Keratinocyte (primary cell): ENCODE results near the gene CLEC2D. TPM values are rescaled to one million over a fixed set of nuclear protein-coding genes. Genes with fewer than 3 reads are reported as not detected.
A peak's percentile ranks its signal among the peaks of the same experiment; 100 is the strongest.

Source experiments
- DNase-seq: peaks from one replicate; pipeline ENCODE4 v3.0.0-alpha.2; 2011; ENCODE audit warnings: low read depth, missing footprints, low spot score
- FAIRE-seq: peaks from 2 replicates; lab custom pipeline; 2011; peaks lifted over from hg19 to GRCh38; lab: Jason Lieb, UNC
- H2AFZ ChIP-seq: 2 replicates; pipeline ENCODE4 v1.6.0; 2012; ENCODE audit warnings: low read length, control low read depth, inconsistent platforms; ENCODE audit not compliant: control insufficient read depth
- H3K27ac ChIP-seq: 2 replicates; pipeline ENCODE4 v1.5.1; 2011; ENCODE audit warnings: low read length; ENCODE audit not compliant: control insufficient read depth, insufficient read depth
- H3K27me3 ChIP-seq: 3 replicates; pipeline ENCODE4 v1.6.0; 2011; ENCODE audit warnings: low read length; ENCODE audit not compliant: control insufficient read depth, insufficient read depth; ENCODE audit errors: extremely low read depth
- H3K36me3 ChIP-seq, 2 experiments: 2 replicates in 1 of 2; 3 replicates in 1 of 2; pipeline ENCODE4 v1.5.1; 2011; ENCODE audit warnings: low read length in 2 of 2, mild to moderate bottlenecking in 1 of 2; ENCODE audit not compliant: control insufficient read depth in 2 of 2, insufficient read depth in 2 of 2; ENCODE audit errors: extremely low read depth in 1 of 2
- H3K4me1 ChIP-seq: 3 replicates; pipeline ENCODE4 v1.5.1; 2011; ENCODE audit warnings: low read length; ENCODE audit not compliant: control insufficient read depth, insufficient read depth; ENCODE audit errors: extremely low read depth
- H3K4me2 ChIP-seq: 3 replicates; pipeline ENCODE4 v1.6.0; 2011; ENCODE audit warnings: low read depth, low read length; ENCODE audit not compliant: control insufficient read depth, insufficient read depth; ENCODE audit errors: extremely low read depth
- H3K4me3 ChIP-seq, 3 experiments: fragments of 200-600 bp in 1 of 3; sonication (generic) in 1 of 3; 2 replicates in 2 of 3; 3 replicates in 1 of 3; pipeline ENCODE4 v1.5.1; 2011 to 2016; ENCODE audit warnings: low read length in 3 of 3, mild to moderate bottlenecking in 3 of 3, control low read depth in 2 of 3, inconsistent platforms in 1 of 3, low read depth in 1 of 3, mixed read lengths in 1 of 3, mixed run types in 1 of 3, moderate library complexity in 1 of 3; ENCODE audit not compliant: control insufficient read depth in 2 of 3, insufficient read depth in 2 of 3; ENCODE audit errors: extremely low read depth in 1 of 3
- H3K79me2 ChIP-seq: 2 replicates; pipeline ENCODE4 v1.6.0; 2012; ENCODE audit warnings: low read length; ENCODE audit not compliant: control insufficient read depth, insufficient read depth
- H3K9ac ChIP-seq: 3 replicates; pipeline ENCODE4 v1.6.0; 2011; ENCODE audit warnings: low read length; ENCODE audit not compliant: control insufficient read depth, insufficient read depth; ENCODE audit errors: extremely low read depth
- H3K9me1 ChIP-seq: 3 replicates; pipeline ENCODE4 v1.6.0; 2011; ENCODE audit warnings: low read length; ENCODE audit not compliant: control insufficient read depth, insufficient read depth; ENCODE audit errors: extremely low read depth
- H3K9me3 ChIP-seq: 2 replicates; pipeline ENCODE4 v1.5.1; 2012; ENCODE audit warnings: low read depth, low read length; ENCODE audit not compliant: control insufficient read depth
- H4K20me1 ChIP-seq: 3 replicates; pipeline ENCODE4 v1.6.0; 2011; ENCODE audit warnings: low read length; ENCODE audit not compliant: control insufficient read depth, insufficient read depth; ENCODE audit errors: extremely low read depth
- CTCF ChIP-seq, 3 experiments: IDR thresholded peaks in 1 of 3; conservative IDR thresholded peaks in 1 of 3; optimal IDR thresholded peaks in 1 of 3; 2 replicates in 2 of 3; 3 replicates in 1 of 3; pipeline versions ENCODE3 to v1.5.1; 2011; ENCODE audit warnings: low read length in 3 of 3, mild to moderate bottlenecking in 3 of 3, moderate library complexity in 2 of 3, control low read depth in 1 of 3, inconsistent platforms in 1 of 3; ENCODE audit not compliant: insufficient read depth in 2 of 3; ENCODE audit errors: extremely low read depth in 1 of 3
- EZH2 ChIP-seq: IDR thresholded peaks from one replicate; pipeline ENCODE4 v1.6.1; 2012; ENCODE audit warnings: inconsistent platforms, mild to moderate bottlenecking, low read length, moderate library complexity
- dilution Hi-C: fragments of 300-500 bp; cut with MboI; formaldehyde crosslinking; loops from one replicate; pipeline ENCODE4 v1.7.0; 2020; ENCODE audit warnings: low sequenced_read_pairs; ENCODE audit not compliant: extremely low pct_ligation_motif_present
- polyA plus RNA-seq, 5 experiments: library from polyadenylated mRNA; depleted of rRNA in 3 of 5; stranded (reverse) in 3 of 5; stranded (forward) in 1 of 5; unstranded in 1 of 5; fragments of >200 nt; gene quantifications; 1 replicate in 1 of 5; 2 replicates in 3 of 5; 3 replicates in 1 of 5; pipeline versions ENCODE4 v1.2.1 to v1.2.3, GENCODE V29; 2011 to 2012; ENCODE audit warnings: missing spikeins in 2 of 5, low read depth in 1 of 5, low replicate concordance in 1 of 5

The CLEC2D gene
- polyA plus RNA-seq, 1 donor (not counting 4 experiments of a cell fraction or from before 2014, with no cell fraction given): 2.3 TPM

- H3K4me3 ChIP-seq: no peak overlapping the region
- H3K9ac ChIP-seq: no peak overlapping the region
- no peaks in the 10 kb centered on the region for H3K36me3 ChIP-seq
- no peaks in the 10 kb centered on the region for H3K9me3 ChIP-seq
- H3K27me3 ChIP-seq: no peaks in the 10 kb centered on the region
- H3K79me2 ChIP-seq: no peaks in the 10 kb centered on the region
- H3K4me1 ChIP-seq: no peaks in the 10 kb centered on the region
- no peak for FAIRE-seq
- no peak for DNase-seq
- H3K9me1 ChIP-seq: no peaks in the 10 kb centered on the region
- TF ChIP-seq EZH2 (no peak), CTCF (optimal IDR thresholded peaks at IDR 0.05 in 1 of 3, IDR thresholded peaks at IDR 0.05 in 1 of 3, conservative IDR thresholded peaks at IDR 0.05 in 1 of 3; ENCODE audit: extremely low read depth in 1 of 3, insufficient read depth in 2 of 3, low read length in 3 of 3) (no peak)
- no peaks in the 10 kb centered on the region for H4K20me1 ChIP-seq
- dilution Hi-C loops: no loop called here
- H2AFZ ChIP-seq: no peak overlapping the region
- H3K27ac ChIP-seq: no peak overlapping the region
- H3K4me2 ChIP-seq: no peak overlapping the region
These were observed 29.9 kb downstream of the CLEC2D start for GRCh38 chr12:9699269-9699897.

- H3K9me1 ChIP-seq: no peaks in the 10 kb centered on the region
- FAIRE-seq (peak; percentile 46), DNase-seq (no peak)
- no peak overlapping the region for H3K9ac ChIP-seq
- no peak overlapping the region for H3K4me3 ChIP-seq
- no peaks in the 10 kb centered on the region for H3K27me3 ChIP-seq
- dilution Hi-C loops: loop anchor here (10.0 kb wide), 1 partner anchor 75 kb away; no protein-coding TSS in a partner anchor
- no peaks in the 10 kb centered on the region for H3K4me1 ChIP-seq
- H3K4me2 ChIP-seq: no peak overlapping the region
- no peaks in the 10 kb centered on the region for H3K79me2 ChIP-seq
- H3K27ac ChIP-seq: no peak overlapping the region
- H3K36me3 ChIP-seq: no peaks in the 10 kb centered on the region
- no peaks in the 10 kb centered on the region for H3K9me3 ChIP-seq
- H4K20me1 ChIP-seq: no peaks in the 10 kb centered on the region
- no peak overlapping the region for H2AFZ ChIP-seq
- no peak for TF ChIP-seq EZH2
- no peak for TF ChIP-seq CTCF (optimal IDR thresholded peaks at IDR 0.05 in 1 of 3, IDR thresholded peaks at IDR 0.05 in 1 of 3, conservative IDR thresholded peaks at IDR 0.05 in 1 of 3; ENCODE audit: extremely low read depth in 1 of 3, insufficient read depth in 2 of 3, low read length in 3 of 3)
These were observed 30.5 kb downstream of the CLEC2D start for GRCh38 chr12:9699898-9700605.
